Stimulated activated CD8-positive, alpha-beta memory T cell treated with anti-CD3 and anti-CD28 coated beads, Interleukin-4, amount 100 ng/mL, for 4 hours (primary cell): ENCODE data around the gene HYAL1.
"Not testable (repeated sequence)": the region's sequence is repeated elsewhere in the genome, so short reads cannot be mapped to it uniquely, and the experiment has no call there.

ENCODE experiments used
- DNase-seq, 2 donors: peaks; one replicate each; pipeline ENCODE4 v3.0.0-alpha.2; 2020; ENCODE audit warnings: low read depth in 2 of 2, low spot score in 1 of 2

The HYAL1 gene

GRCh38 chr3:50294492-50295403 lies 8.6 kb downstream of the HYAL1 start:
- no peak for DNase-seq

- no peak for DNase-seq
These were observed 9.3 kb downstream of the HYAL1 start for GRCh38 chr3:50294089-50294488.

GRCh38 chr3:50293079-50293801 lies 10.1 kb downstream of the HYAL1 start:
- no peak for DNase-seq

GRCh38 chr3:50292159-50293078 lies 11.0 kb downstream of the HYAL1 start, which contains the start of gene IFRD2:
IFRD2 (minus strand) TSS chr3:50292429; CDS start chr3:50292274, 155 bp downstream.
- DNase-seq: peak; percentile 82 to 92

- no peak for DNase-seq
These were observed 13.2 kb downstream of the HYAL1 start for GRCh38 chr3:50290161-50290641.

GRCh38 chr3:50289130-50289529 lies 14.2 kb downstream of the HYAL1 start:
- no peak for DNase-seq

GRCh38 chr3:50288387-50289007 lies 14.9 kb downstream of the HYAL1 start:
- DNase-seq: no peak

- DNase-seq: no peak
These were observed 16.1 kb downstream of the HYAL1 start for GRCh38 chr3:50287262-50287661.

- DNase-seq: no peak
These were observed 16.8 kb downstream of the HYAL1 start for GRCh38 chr3:50286322-50287227.

- not testable (repeated sequence) for DNase-seq
These were observed 19.3 kb downstream of the HYAL1 start for GRCh38 chr3:50284121-50284520.

GRCh38 chr3:50279255-50280016 lies 23.9 kb downstream of the HYAL1 start:
- no peak for DNase-seq

- DNase-seq: no peak
These were observed 24.5 kb downstream of the HYAL1 start, which contains the start of gene LSMEM2 for GRCh38 chr3:50278880-50279224. LSMEM2 (plus strand) TSS chr3:50279087; CDS start chr3:50279114, 27 bp downstream.

- no peak for DNase-seq
These were observed 25.1 kb downstream of the HYAL1 start for GRCh38 chr3:50278123-50278879.

GRCh38 chr3:50276762-50277101 lies 26.6 kb downstream of the HYAL1 start:
- no peak for DNase-seq

- DNase-seq: no peak
These were observed 27.2 kb downstream of the HYAL1 start for GRCh38 chr3:50275996-50276761.

GRCh38 chr3:50275141-50275995 lies 28.0 kb downstream of the HYAL1 start:
- no peak for DNase-seq
